Measurements from ENCODE around the gene QSOX2.

QSOX2 gene

GRCh38 chr9:136222166-136222905 lies 23.3 kb downstream of the QSOX2 start:
- no peak for DNase-seq (ENCODE audit: low spot score)

- DNase-seq (ENCODE audit: low spot score): no peak
Measured at GRCh38 chr9:136220017-136220729, 25.4 kb downstream of the QSOX2 start.

- no peak for DNase-seq (ENCODE audit: low spot score)
Measured at GRCh38 chr9:136219276-136219675, 26.3 kb downstream of the QSOX2 start.

GRCh38 chr9:136218673-136219072 lies 26.9 kb downstream of the QSOX2 start:
- DNase-seq (ENCODE audit: low spot score): no peak

- DNase-seq (ENCODE audit: low spot score): no peak
Measured at GRCh38 chr9:136218271-136218670, 27.3 kb downstream of the QSOX2 start.

GRCh38 chr9:136216541-136217244 lies 28.9 kb downstream of the QSOX2 start:
- no peak for DNase-seq (ENCODE audit: low spot score)

- DNase-seq (ENCODE audit: low spot score): no peak
Measured at GRCh38 chr9:136213733-136214132, 31.9 kb downstream of the QSOX2 start.

GRCh38 chr9:136212345-136212950 lies 33.2 kb downstream of the QSOX2 start:
- no peak for DNase-seq (ENCODE audit: low spot score)

GRCh38 chr9:136211441-136212344 lies 33.9 kb downstream of the QSOX2 start:
- DNase-seq (ENCODE audit: low spot score): no peak

- no peak for DNase-seq (ENCODE audit: low spot score)
Measured at GRCh38 chr9:136211006-136211405, 34.6 kb downstream of the QSOX2 start.

- DNase-seq (ENCODE audit: low spot score): no peak
Measured at GRCh38 chr9:136210276-136210675, 35.3 kb downstream of the QSOX2 start.

GRCh38 chr9:136209786-136210185 lies 35.8 kb downstream of the QSOX2 start:
- DNase-seq (ENCODE audit: low spot score): no peak

GRCh38 chr9:136209232-136209631 lies 36.4 kb downstream of the QSOX2 start:
- DNase-seq (ENCODE audit: low spot score): no peak

GRCh38 chr9:136208675-136209074 lies 36.9 kb downstream of the QSOX2 start:
- no peak for DNase-seq (ENCODE audit: low spot score)

- DNase-seq (ENCODE audit: low spot score): no peak
Measured at GRCh38 chr9:136207616-136208015, 38.0 kb downstream of the QSOX2 start.

GRCh38 chr9:136206602-136207275 lies 38.9 kb downstream of the QSOX2 start:
- DNase-seq (ENCODE audit: low spot score): no peak

- no peak for DNase-seq (ENCODE audit: low spot score)
Measured at GRCh38 chr9:136205707-136205992, 40.0 kb downstream of the QSOX2 start.

GRCh38 chr9:136204838-136205706 lies 40.5 kb downstream of the QSOX2 start, which contains the start of gene LHX3:
TSS of gene LHX3 (minus strand) at chr9:136205128. CDS start at chr9:136205012, 116 bp downstream.
- DNase-seq (ENCODE audit: low spot score): peak; percentile 62

- no peak for DNase-seq (ENCODE audit: low spot score)
Measured at GRCh38 chr9:136204145-136204805, 41.3 kb downstream of the QSOX2 start.

All from AG08395 (cell line).